ENCODE results near the gene VPS35L. TPM values are rescaled to one million over a fixed set of nuclear protein-coding genes. Genes with fewer than 3 reads are reported as not detected.
"Not testable (repeated sequence)": the region's sequence is repeated elsewhere in the genome, so short reads cannot be mapped to it uniquely, and the experiment has no call there.

The VPS35L gene
- total RNA-seq, 2 donors from 2014 or later = 37.6 to 47.6 TPM

- no peaks in the 10 kb centered on the region for H3K4me1 Mint-ChIP-seq
- DNase-seq (no peak), ATAC-seq (no peak)
- peaks cover 14% of the 10 kb centered on the region for H3K36me3 Mint-ChIP-seq (ENCODE audit: low read depth)
- H3K27me3 Mint-ChIP-seq = no peaks in the 10 kb centered on the region
- H3K9me3 ChIP-seq (ENCODE audit: control insufficient read depth, low read length, poor library complexity, severe bottlenecking) = no peaks in the 10 kb centered on the region
- no peak overlapping the region for H3K4me3 Mint-ChIP-seq
- no peak overlapping the region for H3K27ac Mint-ChIP-seq
Measured at GRCh38 chr16:19659554-19659953, 104.1 kb downstream of the VPS35L start.

GRCh38 chr16:19660432-19660831 lies 104.9 kb downstream of the VPS35L start:
- no peak overlapping the region for H3K4me3 Mint-ChIP-seq
- no peaks in the 10 kb centered on the region for H3K4me1 Mint-ChIP-seq
- DNase-seq (no peak), ATAC-seq (no peak)
- H3K27ac Mint-ChIP-seq = no peak overlapping the region
- no peaks in the 10 kb centered on the region for H3K27me3 Mint-ChIP-seq
- H3K9me3 ChIP-seq (ENCODE audit: control insufficient read depth, low read length, poor library complexity, severe bottlenecking) = no peaks in the 10 kb centered on the region
- peaks cover 17% of the 10 kb centered on the region for H3K36me3 Mint-ChIP-seq (ENCODE audit: low read depth)

GRCh38 chr16:19662351-19662750 lies 106.8 kb downstream of the VPS35L start:
- no peaks in the 10 kb centered on the region for H3K9me3 ChIP-seq (ENCODE audit: control insufficient read depth, low read length, poor library complexity, severe bottlenecking)
- no peaks in the 10 kb centered on the region for H3K27me3 Mint-ChIP-seq
- ATAC-seq = no peak
- no peak for DNase-seq
- H3K27ac Mint-ChIP-seq = no peak overlapping the region
- no peak overlapping the region for H3K4me3 Mint-ChIP-seq
- peaks cover 17% of the 10 kb centered on the region for H3K36me3 Mint-ChIP-seq (ENCODE audit: low read depth)
- no peaks in the 10 kb centered on the region for H3K4me1 Mint-ChIP-seq

GRCh38 chr16:19664166-19664565 lies 108.7 kb downstream of the VPS35L start:
- Mint-ChIP-seq H3K27ac (peak overlapping the region; percentile 12), H3K4me1 (no peaks in the 10 kb centered on the region), H3K4me3 (no peak overlapping the region), H3K27me3 (no peaks in the 10 kb centered on the region), H3K36me3 (ENCODE audit: low read depth) (peaks cover 16% of the 10 kb centered on the region)
- ATAC-seq (no peak), DNase-seq (no peak)
- H3K9me3 ChIP-seq (ENCODE audit: control insufficient read depth, low read length, poor library complexity, severe bottlenecking) = no peaks in the 10 kb centered on the region

- DNase-seq; H3K4me1 Mint-ChIP-seq; H3K4me3 Mint-ChIP-seq; H3K27me3 Mint-ChIP-seq; H3K9me3 ChIP-seq (ENCODE audit: control insufficient read depth, low read length, poor library complexity, severe bottlenecking); H3K27ac Mint-ChIP-seq; ATAC-seq: not testable (repeated sequence)
- H3K36me3 Mint-ChIP-seq (ENCODE audit: low read depth) = peaks cover 16% of the 10 kb centered on the region
Measured at GRCh38 chr16:19665313-19665712, 109.8 kb downstream of the VPS35L start.

- DNase-seq (no peak), ATAC-seq (no peak)
- Mint-ChIP-seq H3K4me1 (peaks cover 2% of the 10 kb centered on the region), H3K27me3 (no peaks in the 10 kb centered on the region), H3K27ac (peak overlapping the region; percentile 21), H3K4me3 (no peak overlapping the region), H3K36me3 (ENCODE audit: low read depth) (peaks cover 18% of the 10 kb centered on the region)
- no peaks in the 10 kb centered on the region for H3K9me3 ChIP-seq (ENCODE audit: control insufficient read depth, low read length, poor library complexity, severe bottlenecking)
Measured at GRCh38 chr16:19666477-19666876, 111.0 kb downstream of the VPS35L start.

- Mint-ChIP-seq H3K36me3 (ENCODE audit: low read depth) (peaks cover 10% of the 10 kb centered on the region), H3K27ac (no peak overlapping the region), H3K4me1 (peaks cover 8% of the 10 kb centered on the region), H3K4me3 (no peak overlapping the region), H3K27me3 (no peaks in the 10 kb centered on the region)
- DNase-seq (no peak), ATAC-seq (no peak)
- no peaks in the 10 kb centered on the region for H3K9me3 ChIP-seq (ENCODE audit: control insufficient read depth, low read length, poor library complexity, severe bottlenecking)
Measured at GRCh38 chr16:19672378-19672777, 116.9 kb downstream of the VPS35L start.

GRCh38 chr16:19674485-19674884 lies 119.0 kb downstream of the VPS35L start:
- Mint-ChIP-seq H3K4me1 (peaks cover 8% of the 10 kb centered on the region), H3K4me3 (no peak overlapping the region), H3K27me3 (no peaks in the 10 kb centered on the region), H3K27ac (no peak overlapping the region), H3K36me3 (ENCODE audit: low read depth) (peaks cover 8% of the 10 kb centered on the region)
- H3K9me3 ChIP-seq (ENCODE audit: control insufficient read depth, low read length, poor library complexity, severe bottlenecking) = no peaks in the 10 kb centered on the region
- DNase-seq (no peak), ATAC-seq (no peak)

GRCh38 chr16:19677402-19677801 lies 121.9 kb downstream of the VPS35L start:
- peaks cover 5% of the 10 kb centered on the region for H3K36me3 Mint-ChIP-seq (ENCODE audit: low read depth)
- H3K4me1 Mint-ChIP-seq = peaks cover 9% of the 10 kb centered on the region
- H3K27me3 Mint-ChIP-seq = no peaks in the 10 kb centered on the region
- no peak overlapping the region for H3K4me3 Mint-ChIP-seq
- DNase-seq (no peak), ATAC-seq (no peak)
- H3K27ac Mint-ChIP-seq = no peak overlapping the region
- no peaks in the 10 kb centered on the region for H3K9me3 ChIP-seq (ENCODE audit: control insufficient read depth, low read length, poor library complexity, severe bottlenecking)

GRCh38 chr16:19678804-19679203 lies 123.3 kb downstream of the VPS35L start:
- no peaks in the 10 kb centered on the region for H3K9me3 ChIP-seq (ENCODE audit: control insufficient read depth, low read length, poor library complexity, severe bottlenecking)
- Mint-ChIP-seq H3K36me3 (ENCODE audit: low read depth) (peaks cover 4% of the 10 kb centered on the region), H3K27me3 (no peaks in the 10 kb centered on the region), H3K4me1 (peaks cover 5% of the 10 kb centered on the region), H3K4me3 (no peak overlapping the region), H3K27ac (no peak overlapping the region)
- DNase-seq (no peak), ATAC-seq (no peak)

GRCh38 chr16:19679281-19679680 lies 123.8 kb downstream of the VPS35L start:
- not testable (repeated sequence) for H3K4me1 Mint-ChIP-seq; H3K9me3 ChIP-seq (ENCODE audit: control insufficient read depth, low read length, poor library complexity, severe bottlenecking); ATAC-seq; DNase-seq; H3K36me3 Mint-ChIP-seq (ENCODE audit: low read depth); H3K27ac Mint-ChIP-seq; H3K4me3 Mint-ChIP-seq; H3K27me3 Mint-ChIP-seq

GRCh38 chr16:19680881-19681340 lies 125.4 kb downstream of the VPS35L start:
- H3K27me3 Mint-ChIP-seq = no peaks in the 10 kb centered on the region
- H3K27ac Mint-ChIP-seq = no peak overlapping the region
- ATAC-seq (no peak), DNase-seq (no peak)
- H3K9me3 ChIP-seq (ENCODE audit: control insufficient read depth, low read length, poor library complexity, severe bottlenecking) = no peaks in the 10 kb centered on the region
- no peak overlapping the region for H3K4me3 Mint-ChIP-seq
- H3K36me3 Mint-ChIP-seq (ENCODE audit: low read depth) = peaks cover 2% of the 10 kb centered on the region
- peaks cover 5% of the 10 kb centered on the region for H3K4me1 Mint-ChIP-seq

GRCh38 chr16:19681637-19682036 lies 126.1 kb downstream of the VPS35L start:
- DNase-seq = no peak
- Mint-ChIP-seq H3K27ac (no peak overlapping the region), H3K36me3 (ENCODE audit: low read depth) (peaks cover 4% of the 10 kb centered on the region), H3K27me3 (no peaks in the 10 kb centered on the region), H3K4me3 (no peak overlapping the region), H3K4me1 (peaks cover 3% of the 10 kb centered on the region)
- H3K9me3 ChIP-seq (ENCODE audit: control insufficient read depth, low read length, poor library complexity, severe bottlenecking) = no peaks in the 10 kb centered on the region
- no peak for ATAC-seq

GRCh38 chr16:19683453-19684236 lies 128.1 kb downstream of the VPS35L start:
- H3K27ac Mint-ChIP-seq = no peak overlapping the region
- no peaks in the 10 kb centered on the region for H3K27me3 Mint-ChIP-seq
- no peaks in the 10 kb centered on the region for H3K9me3 ChIP-seq (ENCODE audit: control insufficient read depth, low read length, poor library complexity, severe bottlenecking)
- no peak for DNase-seq
- H3K36me3 Mint-ChIP-seq (ENCODE audit: low read depth) = peaks cover 6% of the 10 kb centered on the region
- peaks cover 14% of the 10 kb centered on the region for H3K4me1 Mint-ChIP-seq
- no peak overlapping the region for H3K4me3 Mint-ChIP-seq
- no peak for ATAC-seq
